Measurements from ENCODE around the gene DEAF1. TPM values are rescaled to one million over a fixed set of nuclear protein-coding genes. Genes with fewer than 3 reads are reported as not detected.
"Not testable (repeated sequence)": the region's sequence is repeated elsewhere in the genome, so short reads cannot be mapped to it uniquely, and the experiment has no call there.

DEAF1 gene
- total RNA-seq, 2 donors from 2014 or later = 21.7 to 25.8 TPM

- peaks cover 6% of the 10 kb centered on the region for H3K4me1 ChIP-seq
- no peak overlapping the region for H3K9ac ChIP-seq (ENCODE audit: low read depth in 2 of 2, low read length in 2 of 2)
- no peak overlapping the region for H3K4me3 ChIP-seq
- H3K9me3 ChIP-seq = no peaks in the 10 kb centered on the region
- H3K27ac ChIP-seq = no peak overlapping the region
- H3K36me3 ChIP-seq = no peaks in the 10 kb centered on the region
- no peaks in the 10 kb centered on the region for H3K27me3 ChIP-seq
- no peak for DNase-seq
- intact Hi-C loops (cut with DNase I) = no loop called here
- TF ChIP-seq CTCF (IDR thresholded peaks at IDR 0.05) = no peak
Measured at GRCh38 chr11:650482-650881, 44.5 kb downstream of the DEAF1 start.

- DNase-seq; intact Hi-C loops (cut with DNase I); H3K27me3 ChIP-seq; H3K27ac ChIP-seq; H3K4me1 ChIP-seq; H3K9me3 ChIP-seq; H3K9ac ChIP-seq (ENCODE audit: low read depth in 2 of 2, low read length in 2 of 2); H3K4me3 ChIP-seq; H3K36me3 ChIP-seq: not testable (repeated sequence)
Measured at GRCh38 chr11:647672-648158, 47.3 kb downstream of the DEAF1 start.

GRCh38 chr11:646214-646613 lies 48.8 kb downstream of the DEAF1 start:
- H3K27ac ChIP-seq = no peak overlapping the region
- H3K36me3 ChIP-seq = no peaks in the 10 kb centered on the region
- no peak for TF ChIP-seq CTCF (IDR thresholded peaks at IDR 0.05)
- no peak for DNase-seq
- H3K4me1 ChIP-seq = no peaks in the 10 kb centered on the region
- H3K9me3 ChIP-seq = no peaks in the 10 kb centered on the region
- no peak overlapping the region for H3K4me3 ChIP-seq
- intact Hi-C loops (cut with DNase I) = no loop called here
- no peak overlapping the region for H3K9ac ChIP-seq (ENCODE audit: low read depth in 2 of 2, low read length in 2 of 2)
- no peaks in the 10 kb centered on the region for H3K27me3 ChIP-seq

GRCh38 chr11:645536-645935 lies 49.5 kb downstream of the DEAF1 start:
- Histone ChIP-seq H3K27ac (no peak overlapping the region), H3K9ac (ENCODE audit: low read depth in 2 of 2, low read length in 2 of 2) (no peak overlapping the region), H3K27me3 (no peaks in the 10 kb centered on the region), H3K36me3 (no peaks in the 10 kb centered on the region), H3K4me1 (no peaks in the 10 kb centered on the region), H3K4me3 (no peak overlapping the region), H3K9me3 (no peaks in the 10 kb centered on the region)
- intact Hi-C loops (cut with DNase I) = no loop called here
- no peak for TF ChIP-seq CTCF (IDR thresholded peaks at IDR 0.05)
- DNase-seq = no peak

- TF ChIP-seq CTCF (IDR thresholded peaks at IDR 0.05) = no peak
- no peaks in the 10 kb centered on the region for H3K4me1 ChIP-seq
- H3K36me3 ChIP-seq = no peaks in the 10 kb centered on the region
- H3K9ac ChIP-seq (ENCODE audit: low read depth in 2 of 2, low read length in 2 of 2) = no peak overlapping the region
- H3K4me3 ChIP-seq = no peak overlapping the region
- H3K9me3 ChIP-seq = no peaks in the 10 kb centered on the region
- no peak for DNase-seq
- intact Hi-C loops (cut with DNase I) = no loop called here
- peaks cover 1% of the 10 kb centered on the region for H3K27me3 ChIP-seq
- no peak overlapping the region for H3K27ac ChIP-seq
Measured at GRCh38 chr11:643849-644738, 50.9 kb downstream of the DEAF1 start.

- Histone ChIP-seq H3K4me3 (no peak overlapping the region), H3K36me3 (no peaks in the 10 kb centered on the region), H3K4me1 (no peaks in the 10 kb centered on the region), H3K9ac (ENCODE audit: low read depth in 2 of 2, low read length in 2 of 2) (no peak overlapping the region), H3K9me3 (no peaks in the 10 kb centered on the region), H3K27ac (no peak overlapping the region), H3K27me3 (peaks cover 8% of the 10 kb centered on the region)
- no peak for DNase-seq
- no peak for TF ChIP-seq CTCF (IDR thresholded peaks at IDR 0.05)
- intact Hi-C loops (cut with DNase I) = no loop called here
Measured at GRCh38 chr11:643366-643765, 51.7 kb downstream of the DEAF1 start.
